Astrocyte (in vitro differentiated cells and primary cell): ENCODE data around the gene RUNX1. TPM values are rescaled to one million over a fixed set of nuclear protein-coding genes. Genes with fewer than 3 reads are reported as not detected.

Experiments used
- DNase-seq: peaks from one replicate; pipeline ENCODE4 v3.0.0-alpha.2; 2010; ENCODE audit warnings: low read depth
- FAIRE-seq: peaks from 2 replicates; lab custom pipeline; 2011; peaks lifted over from hg19 to GRCh38; lab: Jason Lieb, UNC
- H2AFZ ChIP-seq: 2 replicates; pipeline ENCODE4 v1.6.0; 2012; ENCODE audit warnings: low read depth, low read length, inconsistent platforms
- H3K27ac ChIP-seq: 2 replicates; pipeline ENCODE4 v1.5.1; 2011; ENCODE audit warnings: low read depth, low read length, inconsistent platforms
- H3K27me3 ChIP-seq: 2 replicates; pipeline ENCODE4 v1.6.0; 2011; ENCODE audit warnings: low read length, inconsistent platforms; ENCODE audit not compliant: insufficient read depth
- H3K36me3 ChIP-seq: 2 replicates; pipeline ENCODE4 v1.5.1; 2011; ENCODE audit warnings: low read length, inconsistent platforms; ENCODE audit not compliant: insufficient read depth
- H3K4me1 ChIP-seq: 2 replicates; pipeline ENCODE4 v1.5.1; 2011; ENCODE audit warnings: low read length, inconsistent platforms; ENCODE audit not compliant: insufficient read depth
- H3K4me2 ChIP-seq: 2 replicates; pipeline ENCODE4 v1.6.0; 2012; ENCODE audit warnings: low read length, inconsistent platforms
- H3K4me3 ChIP-seq: 2 replicates; pipeline ENCODE4 v1.5.1; 2011; ENCODE audit warnings: low read depth, mild to moderate bottlenecking, low read length, inconsistent platforms; ENCODE audit not compliant: insufficient read depth
- H3K79me2 ChIP-seq: 2 replicates; pipeline ENCODE4 v1.6.0; 2012; ENCODE audit warnings: mild to moderate bottlenecking, low read length, inconsistent platforms; ENCODE audit not compliant: insufficient read depth
- H3K9ac ChIP-seq: 2 replicates; pipeline ENCODE4 v1.6.0; 2012; ENCODE audit warnings: mild to moderate bottlenecking, low read length, inconsistent platforms
- H3K9me3 ChIP-seq: 2 replicates; pipeline ENCODE4 v1.5.1; 2012; ENCODE audit warnings: low read depth, mild to moderate bottlenecking, low read length, inconsistent platforms; ENCODE audit not compliant: insufficient read depth
- H4K20me1 ChIP-seq: 2 replicates; pipeline ENCODE4 v1.6.0; 2012; ENCODE audit warnings: low read length, inconsistent platforms; ENCODE audit not compliant: insufficient read depth
- H3K27ac Mint-ChIP-seq: one replicate; pipeline ENCODE4 v1.8.0; 2021; ENCODE audit warnings: mild to moderate bottlenecking, mixed read lengths; ENCODE audit not compliant: unreplicated experiment
- H3K27me3 Mint-ChIP-seq: one replicate; pipeline ENCODE4 v1.8.0; 2021; ENCODE audit warnings: low read depth, mixed read lengths; ENCODE audit not compliant: unreplicated experiment
- H3K36me3 Mint-ChIP-seq: one replicate; pipeline ENCODE4 v1.8.0; 2021; ENCODE audit warnings: low read depth, mixed read lengths; ENCODE audit not compliant: unreplicated experiment
- H3K4me1 Mint-ChIP-seq: one replicate; pipeline ENCODE4 v1.8.0; 2021; ENCODE audit warnings: low read depth, mixed read lengths; ENCODE audit not compliant: unreplicated experiment
- H3K4me3 Mint-ChIP-seq: one replicate; pipeline ENCODE4 v1.8.0; 2021; ENCODE audit warnings: mild to moderate bottlenecking, moderate library complexity, mixed read lengths; ENCODE audit not compliant: unreplicated experiment
- H3K9me3 Mint-ChIP-seq: one replicate; pipeline ENCODE4 v1.8.0; 2021; ENCODE audit warnings: mild to moderate bottlenecking, mixed read lengths; ENCODE audit not compliant: unreplicated experiment
- CTCF ChIP-seq: IDR thresholded peaks from 2 replicates; pipeline ENCODE4 v1.5.1; 2011; ENCODE audit warnings: low read depth, mild to moderate bottlenecking, inconsistent platforms, low read length, moderate library complexity; ENCODE audit not compliant: insufficient read depth
- EZH2 ChIP-seq: IDR thresholded peaks from 2 replicates; pipeline ENCODE4 v1.6.1; 2012; ENCODE audit warnings: mild to moderate bottlenecking, low read length, inconsistent platforms; ENCODE audit not compliant: insufficient read depth
- total RNA-seq: library from RNA; stranded (reverse); gene quantifications from 2 replicates; pipeline ENCODE4 v1.2.1, GENCODE V29; 2021

Gene RUNX1
- total RNA-seq, 1 donor from 2014 or later, result 84.6 TPM

GRCh38 chr21:35014302-35015041 lies 34.6 kb downstream of the RUNX1 start:
- no peak overlapping the region for H3K27ac ChIP-seq
- H3K9ac ChIP-seq, result no peak overlapping the region
- H3K36me3 ChIP-seq, result no peaks in the 10 kb centered on the region
- Mint-ChIP-seq H3K4me1 (peaks cover 19% of the 10 kb centered on the region), H3K9me3 (no peaks in the 10 kb centered on the region), H3K27ac (no peak overlapping the region), H3K4me3 (no peak overlapping the region), H3K27me3 (peaks cover 5% of the 10 kb centered on the region), H3K36me3 (peaks cover 10% of the 10 kb centered on the region)
- no peak for FAIRE-seq
- no peaks in the 10 kb centered on the region for H3K9me3 ChIP-seq
- H3K4me3 ChIP-seq, result no peak overlapping the region
- H3K4me1 ChIP-seq, result peaks cover 7% of the 10 kb centered on the region
- DNase-seq, result no peak
- H3K4me2 ChIP-seq, result no peak overlapping the region
- H2AFZ ChIP-seq, result no peak overlapping the region
- H3K79me2 ChIP-seq, result peaks cover 9% of the 10 kb centered on the region
- H4K20me1 ChIP-seq, result peaks cover 35% of the 10 kb centered on the region
- TF ChIP-seq CTCF (no peak), EZH2 (no peak)
- no peaks in the 10 kb centered on the region for H3K27me3 ChIP-seq

- H3K4me3 Mint-ChIP-seq, result no peak overlapping the region
- peak overlapping the region; percentile 70 for H3K27ac Mint-ChIP-seq
- no peak overlapping the region for H2AFZ ChIP-seq
- H3K79me2 ChIP-seq, result peaks cover 8% of the 10 kb centered on the region
- H3K36me3 ChIP-seq, result no peaks in the 10 kb centered on the region
- peaks cover 23% of the 10 kb centered on the region for H4K20me1 ChIP-seq
- peaks cover 11% of the 10 kb centered on the region for H3K27me3 Mint-ChIP-seq
- TF ChIP-seq CTCF, result no peak
- no peak for TF ChIP-seq EZH2
- H3K9ac ChIP-seq, result no peak overlapping the region
- H3K27ac ChIP-seq, result no peak overlapping the region
- peaks cover 18% of the 10 kb centered on the region for H3K4me1 Mint-ChIP-seq
- H3K4me1 ChIP-seq, result peaks cover 7% of the 10 kb centered on the region
- peaks cover 15% of the 10 kb centered on the region for H3K36me3 Mint-ChIP-seq
- H3K9me3 ChIP-seq, result no peaks in the 10 kb centered on the region
- no peaks in the 10 kb centered on the region for H3K27me3 ChIP-seq
- DNase-seq (peak; percentile 58), FAIRE-seq (no peak)
- H3K4me3 ChIP-seq, result no peak overlapping the region
- H3K4me2 ChIP-seq, result peak overlapping the region; percentile 28
- H3K9me3 Mint-ChIP-seq, result peaks cover 2% of the 10 kb centered on the region
Measured at GRCh38 chr21:35011681-35012080, 37.4 kb downstream of the RUNX1 start.

GRCh38 chr21:35010447-35010846 lies 38.7 kb downstream of the RUNX1 start:
- no peak overlapping the region for H3K4me2 ChIP-seq
- no peak overlapping the region for H3K4me3 ChIP-seq
- TF ChIP-seq EZH2 (no peak), CTCF (no peak)
- peaks cover 2% of the 10 kb centered on the region for H3K9me3 Mint-ChIP-seq
- no peaks in the 10 kb centered on the region for H3K27me3 ChIP-seq
- peaks cover 13% of the 10 kb centered on the region for H4K20me1 ChIP-seq
- H3K36me3 Mint-ChIP-seq, result peaks cover 15% of the 10 kb centered on the region
- no peak overlapping the region for H2AFZ ChIP-seq
- H3K4me1 ChIP-seq, result peaks cover 11% of the 10 kb centered on the region
- peaks cover 12% of the 10 kb centered on the region for H3K27me3 Mint-ChIP-seq
- no peak for FAIRE-seq
- no peak overlapping the region for H3K4me3 Mint-ChIP-seq
- no peak overlapping the region for H3K27ac ChIP-seq
- no peak for DNase-seq
- no peak overlapping the region for H3K9ac ChIP-seq
- peaks cover 8% of the 10 kb centered on the region for H3K79me2 ChIP-seq
- no peak overlapping the region for H3K27ac Mint-ChIP-seq
- no peaks in the 10 kb centered on the region for H3K36me3 ChIP-seq
- H3K4me1 Mint-ChIP-seq, result peaks cover 21% of the 10 kb centered on the region
- H3K9me3 ChIP-seq, result no peaks in the 10 kb centered on the region
